OCI-LY1 (cell line): Measurements from ENCODE around the gene ARHGAP22.

Experiments used
- H2AFZ ChIP-seq: fragments of 200-600 bp; sonication (generic), shearing (Covaris generic); 2 replicates; pipeline ENCODE4 v1.6.0; 2014; ENCODE audit warnings: antibody characterized with exemption, mild to moderate bottlenecking, low read length
- H3F3A ChIP-seq: fragments of 200-600 bp; sonication (generic), shearing (Covaris generic); 2 replicates; pipeline ENCODE4 v1.6.0; 2014; ENCODE audit warnings: mild to moderate bottlenecking, antibody characterized with exemption, low read length, moderate library complexity; ENCODE audit not compliant: insufficient read depth
- H3K27ac ChIP-seq: fragments of 200-600 bp; sonication (generic); 2 replicates; pipeline ENCODE4 v1.5.1; 2014; ENCODE audit warnings: low read length, mixed run types, mild to moderate bottlenecking, low read depth; ENCODE audit not compliant: poor library complexity, severe bottlenecking
- H3K27me3 ChIP-seq: fragments of 200-600 bp; sonication (generic); 2 replicates; pipeline ENCODE4 v1.6.0; 2014; ENCODE audit warnings: antibody characterized with exemption, mild to moderate bottlenecking, low read length, moderate library complexity; ENCODE audit not compliant: insufficient read depth
- H3K36me3 ChIP-seq: fragments of 200-600 bp; sonication (generic); 2 replicates; pipeline ENCODE4 v1.6.1; 2014; ENCODE audit warnings: mild to moderate bottlenecking, antibody characterized with exemption, low read length, moderate library complexity, mixed read lengths; ENCODE audit not compliant: insufficient read depth
- H3K4me1 ChIP-seq: fragments of 200-600 bp; sonication (generic); 2 replicates; pipeline ENCODE4 v1.5.1; 2014; ENCODE audit warnings: mild to moderate bottlenecking, low read length, moderate library complexity; ENCODE audit not compliant: insufficient read depth, severe bottlenecking
- H3K4me2 ChIP-seq: fragments of 200-600 bp; sonication (generic), shearing (Covaris generic); 2 replicates; pipeline ENCODE4 v1.6.1; 2014; ENCODE audit warnings: low read length
- H3K4me3 ChIP-seq: fragments of 200-600 bp; sonication (generic); 2 replicates; pipeline ENCODE4 v1.5.1; 2014; ENCODE audit warnings: low read length, low read depth, mild to moderate bottlenecking, mixed read lengths; ENCODE audit not compliant: poor library complexity, severe bottlenecking
- H3K79me2 ChIP-seq: fragments of 200-600 bp; shearing (Covaris generic); 2 replicates; pipeline ENCODE4 v1.6.1; 2016; ENCODE audit warnings: mixed run types, low read length, mixed read lengths; ENCODE audit not compliant: insufficient read depth
- H3K9ac ChIP-seq: fragments of 200-600 bp; sonication (generic), shearing (Covaris generic); 2 replicates; pipeline ENCODE4 v1.6.1; 2014; ENCODE audit warnings: mild to moderate bottlenecking, low read length, mixed read lengths
- H3K9me2 ChIP-seq: fragments of 200-600 bp; sonication (generic), shearing (Covaris generic); 2 replicates; pipeline ENCODE4 v1.6.1; 2014; ENCODE audit warnings: low read depth, mild to moderate bottlenecking, low read length, mixed read lengths
- H3K9me3 ChIP-seq: fragments of 200-600 bp; shearing (Covaris generic); 2 replicates; pipeline ENCODE4 v1.6.1; 2014; ENCODE audit warnings: low read length, mixed read lengths
- H4K20me1 ChIP-seq: fragments of 200-600 bp; sonication (generic), shearing (Covaris generic); 2 replicates; pipeline ENCODE4 v1.6.0; 2016; ENCODE audit warnings: mild to moderate bottlenecking, low read length; ENCODE audit not compliant: insufficient read depth
- CTCF ChIP-seq: fragments of 200-600 bp; sonication (generic), shearing (Covaris generic); IDR thresholded peaks from 2 replicates; pipeline ENCODE4 v1.5.1; 2017; ENCODE audit warnings: mild to moderate bottlenecking, antibody characterized with exemption, low read length, moderate library complexity, mixed read lengths
- EZH2 ChIP-seq: fragments of 200-600 bp; sonication (generic), shearing (Covaris generic); IDR thresholded peaks from 2 replicates; pipeline ENCODE4 v1.8.0; 2017; ENCODE audit warnings: borderline replicate concordance, mixed run types, mild to moderate bottlenecking, antibody characterized with exemption, low read length, moderate library complexity, mixed read lengths

The ARHGAP22 gene

DNA sequence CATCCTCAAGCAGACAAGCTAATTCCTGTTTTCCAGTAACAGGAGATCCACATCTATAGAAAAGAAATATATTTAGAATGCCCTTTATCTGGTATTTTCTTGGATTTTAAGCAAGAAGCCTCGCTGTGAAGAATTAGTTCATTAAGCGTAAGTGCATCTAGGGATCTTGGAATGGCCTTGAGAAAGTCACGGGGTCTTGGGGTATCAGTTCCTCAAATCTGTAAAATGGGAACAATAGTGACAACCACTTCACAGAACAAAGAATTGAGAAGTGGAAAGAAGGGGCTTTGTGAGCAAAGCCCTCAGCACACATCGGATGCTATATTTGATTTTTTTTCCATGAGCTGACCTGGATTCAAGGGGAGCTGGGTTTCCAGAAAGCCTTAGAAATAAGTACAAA lies 47.5 kb upstream of the ARHGAP22 start:
- H3K9me3 ChIP-seq, result no peaks in the 10 kb centered on the region
- H2AFZ ChIP-seq, result no peak overlapping the region
- no peaks in the 10 kb centered on the region for H3K9me2 ChIP-seq
- no peaks in the 10 kb centered on the region for H3K79me2 ChIP-seq
- no peak overlapping the region for H3K4me3 ChIP-seq
- no peak overlapping the region for H3K27ac ChIP-seq
- H4K20me1 ChIP-seq, result no peaks in the 10 kb centered on the region
- H3F3A ChIP-seq, result no peaks in the 10 kb centered on the region
- no peak overlapping the region for H3K9ac ChIP-seq
- H3K4me1 ChIP-seq, result peaks cover 14% of the 10 kb centered on the region
- no peaks in the 10 kb centered on the region for H3K27me3 ChIP-seq
- no peak overlapping the region for H3K4me2 ChIP-seq
- no peak for TF ChIP-seq CTCF
- TF ChIP-seq EZH2, result no peak
- no peaks in the 10 kb centered on the region for H3K36me3 ChIP-seq

DNA sequence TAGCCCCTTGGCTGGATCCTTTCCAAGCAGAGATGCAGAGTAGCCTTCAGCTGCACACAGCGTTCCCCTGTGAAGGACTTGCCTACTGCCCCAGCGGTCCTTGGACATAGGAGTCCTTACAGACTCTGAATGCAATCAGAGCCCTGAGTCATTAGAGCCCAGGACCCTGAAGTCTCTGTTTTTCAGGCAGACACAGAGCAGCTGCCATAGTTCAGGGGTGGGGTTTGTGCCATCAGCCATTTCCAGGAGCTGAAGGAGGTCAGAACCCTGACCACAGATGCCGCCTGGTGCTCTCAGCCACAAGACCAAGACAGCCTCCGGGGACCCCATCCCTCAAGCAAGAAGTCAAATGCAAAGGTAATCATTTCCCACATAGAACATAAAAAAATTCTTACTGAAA lies 47.0 kb upstream of the ARHGAP22 start:
- Histone ChIP-seq H3K9ac (no peak overlapping the region), H3K4me2 (no peak overlapping the region)

GRCh38 chr10:48651293-48651692 lies 46.4 kb upstream of the ARHGAP22 start:
- Histone ChIP-seq H3K9ac (no peak overlapping the region), H3K27ac (no peak overlapping the region), H3K79me2 (no peaks in the 10 kb centered on the region), H3K9me2 (no peaks in the 10 kb centered on the region), H4K20me1 (no peaks in the 10 kb centered on the region), H3K4me1 (peaks cover 5% of the 10 kb centered on the region), H3K4me3 (no peak overlapping the region), H3K9me3 (no peaks in the 10 kb centered on the region), H3K4me2 (no peak overlapping the region), H3K36me3 (no peaks in the 10 kb centered on the region), H3F3A (no peaks in the 10 kb centered on the region), H3K27me3 (no peaks in the 10 kb centered on the region), H2AFZ (no peak overlapping the region)
- TF ChIP-seq CTCF (no peak), EZH2 (no peak)

More for the DNA sequence above, 47.0 kb upstream of the ARHGAP22 start:
- no peak overlapping the region for H3K4me3 ChIP-seq
- H3F3A ChIP-seq, result no peaks in the 10 kb centered on the region
- TF ChIP-seq EZH2 (no peak), CTCF (no peak)
- H3K79me2 ChIP-seq, result no peaks in the 10 kb centered on the region
- H4K20me1 ChIP-seq, result no peaks in the 10 kb centered on the region
- peaks cover 10% of the 10 kb centered on the region for H3K4me1 ChIP-seq
- no peak overlapping the region for H2AFZ ChIP-seq
- H3K27me3 ChIP-seq, result no peaks in the 10 kb centered on the region
- H3K36me3 ChIP-seq, result no peaks in the 10 kb centered on the region
- no peak overlapping the region for H3K27ac ChIP-seq
- H3K9me3 ChIP-seq, result no peaks in the 10 kb centered on the region
- H3K9me2 ChIP-seq, result no peaks in the 10 kb centered on the region
